T-helper 17 cell (primary cell): ENCODE results near the gene LYG2. TPM values are rescaled to one million over a fixed set of nuclear protein-coding genes. Genes with fewer than 3 reads are reported as not detected.
A peak's percentile ranks its signal among the peaks of the same experiment; 100 is the strongest.
"Not testable (repeated sequence)": the region's sequence is repeated elsewhere in the genome, so short reads cannot be mapped to it uniquely, and the experiment has no call there.

Source experiments
- ATAC-seq: fragments of 150-1000 bp; cut with Tn5 transposase; 2 replicates; pipeline ENCODE4 v1.10.0; 2021; ENCODE audit warnings: mild to moderate bottlenecking, moderate library complexity
- DNase-seq, 3 donors: peaks; one replicate each; pipeline versions ENCODE4 v3.0.0 to v3.0.0-alpha.2; 2020 to 2021
- H3K9me3 ChIP-seq: one replicate; pipeline ENCODE4 v1.7.0; 2013; ENCODE audit warnings: low read length, mild to moderate bottlenecking; ENCODE audit not compliant: control insufficient read depth, poor library complexity, severe bottlenecking
- H3K27ac Mint-ChIP-seq: one replicate; pipeline ENCODE4 v1.8.0; 2022; ENCODE audit warnings: mild to moderate bottlenecking, moderate library complexity, mixed read lengths
- H3K27me3 Mint-ChIP-seq: one replicate; pipeline ENCODE4 v1.8.0; 2022; ENCODE audit warnings: mixed read lengths
- H3K36me3 Mint-ChIP-seq: one replicate; pipeline ENCODE4 v1.8.0; 2022; ENCODE audit warnings: low read depth, mixed read lengths
- H3K4me1 Mint-ChIP-seq: one replicate; pipeline ENCODE4 v1.8.0; 2022; ENCODE audit warnings: mild to moderate bottlenecking, mixed read lengths
- H3K4me3 Mint-ChIP-seq: one replicate; pipeline ENCODE4 v1.8.0; 2022; ENCODE audit warnings: mild to moderate bottlenecking, moderate library complexity, mixed read lengths
- total RNA-seq, 4 donors: library from RNA in 2 of 4; stranded (reverse) in 2 of 4; gene quantifications; one replicate each; pipeline ENCODE4 v1.2.3 and lab custom pipeline; 2022 to 2026

The LYG2 gene
- total RNA-seq (not detected), total RNA-seq (lab: John Stamatoyannopoulos, UW) (0 reads per million in 2 donors)

- Mint-ChIP-seq H3K4me3 (no peak within 1 kb of the TSS), H3K27ac (no peak within 1 kb of the TSS), H3K4me1 (peaks cover 4% of the 10 kb centered on the region), H3K27me3 (no peaks in the 10 kb centered on the region), H3K36me3 (peaks cover 2% of the 10 kb centered on the region)
- H3K9me3 ChIP-seq, result no peaks in the 10 kb centered on the region
- ATAC-seq (no peak), DNase-seq (no peak)
These were observed at the start of gene LYG2 for GRCh38 chr2:99255491-99256318. Gene LYG2, minus strand, starts transcription at chr2:99255666. Its CDS starts 1,406 bp downstream, at chr2:99254260.

DNA sequence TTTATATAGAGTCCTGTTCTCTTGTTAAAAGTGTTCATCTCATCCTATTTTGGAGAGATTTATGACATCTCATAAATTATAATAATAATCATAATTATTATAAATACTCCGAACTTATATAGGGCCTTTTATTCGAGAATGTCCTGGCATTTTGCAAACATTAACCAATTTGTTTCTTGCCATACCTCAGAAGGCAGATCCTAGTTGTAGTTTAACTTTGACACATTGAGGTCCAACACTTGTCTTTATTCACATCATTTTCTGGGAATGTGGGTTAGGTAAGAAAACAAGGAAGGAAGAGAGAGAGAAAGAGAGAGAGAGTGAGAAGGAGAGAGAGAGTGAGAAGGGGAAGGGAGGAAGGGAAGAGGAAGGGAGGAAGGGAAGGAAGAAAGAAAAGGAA lies 45.6 kb upstream of the LYG2 start, which contains the start of gene LYG1:
LYG1 (minus strand) TSS at position 101 of the 400 bp plus-strand sequence. CDS start 5,527 bp downstream, outside the sequence.
- not testable (repeated sequence) for H3K27ac Mint-ChIP-seq, H3K36me3 Mint-ChIP-seq, H3K4me3 Mint-ChIP-seq, ATAC-seq, H3K4me1 Mint-ChIP-seq, H3K27me3 Mint-ChIP-seq, H3K9me3 ChIP-seq, DNase-seq

DNA sequence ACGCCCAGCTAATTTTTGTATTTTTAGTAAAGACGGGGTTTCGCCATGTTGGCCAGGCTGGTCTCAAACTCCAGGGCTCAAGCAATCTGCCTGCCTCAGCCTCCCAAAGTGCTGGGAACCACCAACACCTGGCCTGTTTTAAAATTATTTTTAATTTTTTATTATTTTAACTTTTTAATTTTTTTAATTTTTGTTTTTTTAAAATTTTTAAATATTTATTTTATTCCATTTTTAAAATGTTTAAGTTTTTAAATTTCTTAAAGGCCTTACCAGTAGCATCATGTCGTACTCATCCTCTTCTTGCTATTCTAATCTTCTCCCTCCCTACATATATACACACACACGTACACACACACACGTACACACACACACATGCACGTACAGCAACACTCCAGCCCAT lies 44.1 kb upstream of the LYG2 start:
- no peak for ATAC-seq
- H3K9me3 ChIP-seq, result no peaks in the 10 kb centered on the region
- Mint-ChIP-seq H3K4me1 (peaks cover 2% of the 10 kb centered on the region), H3K27me3 (no peaks in the 10 kb centered on the region), H3K4me3 (no peak overlapping the region), H3K36me3 (peaks cover 8% of the 10 kb centered on the region), H3K27ac (no peak overlapping the region)
- DNase-seq, result no peak

DNA sequence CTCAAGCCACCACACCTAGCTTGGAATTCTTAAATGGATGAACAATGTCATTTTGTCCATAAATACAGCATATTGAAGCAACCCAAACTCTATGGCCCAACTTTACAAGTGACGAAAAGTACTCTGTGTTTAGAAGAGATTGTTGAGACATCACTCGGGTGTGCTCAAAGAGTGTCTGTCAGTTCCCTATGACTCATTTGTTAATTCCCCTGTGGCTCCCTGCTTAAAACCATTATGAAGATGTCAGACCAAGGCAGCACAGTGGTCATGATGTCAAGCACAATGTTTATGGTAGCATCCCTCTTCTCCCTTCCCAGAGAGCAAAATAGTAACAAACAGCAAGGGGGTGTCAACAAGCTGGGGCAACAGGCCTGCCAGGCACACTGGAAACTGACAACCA lies 42.5 kb upstream of the LYG2 start:
- DNase-seq (no peak), ATAC-seq (no peak)
- H3K9me3 ChIP-seq, result no peaks in the 10 kb centered on the region
- no peak overlapping the region for H3K27ac Mint-ChIP-seq
- H3K4me3 Mint-ChIP-seq, result no peak overlapping the region
- H3K4me1 Mint-ChIP-seq, result peaks cover 2% of the 10 kb centered on the region
- peaks cover 2% of the 10 kb centered on the region for H3K36me3 Mint-ChIP-seq
- no peaks in the 10 kb centered on the region for H3K27me3 Mint-ChIP-seq

- no peak for DNase-seq
- no peaks in the 10 kb centered on the region for H3K27me3 Mint-ChIP-seq
- no peak overlapping the region for H3K27ac Mint-ChIP-seq
- no peak overlapping the region for H3K4me3 Mint-ChIP-seq
- no peak for ATAC-seq
- H3K36me3 Mint-ChIP-seq, result peaks cover 1% of the 10 kb centered on the region
- H3K9me3 ChIP-seq, result no peaks in the 10 kb centered on the region
- H3K4me1 Mint-ChIP-seq, result peaks cover 2% of the 10 kb centered on the region
These were observed 30.1 kb upstream of the LYG2 start for GRCh38 chr2:99285526-99285925.

DNA sequence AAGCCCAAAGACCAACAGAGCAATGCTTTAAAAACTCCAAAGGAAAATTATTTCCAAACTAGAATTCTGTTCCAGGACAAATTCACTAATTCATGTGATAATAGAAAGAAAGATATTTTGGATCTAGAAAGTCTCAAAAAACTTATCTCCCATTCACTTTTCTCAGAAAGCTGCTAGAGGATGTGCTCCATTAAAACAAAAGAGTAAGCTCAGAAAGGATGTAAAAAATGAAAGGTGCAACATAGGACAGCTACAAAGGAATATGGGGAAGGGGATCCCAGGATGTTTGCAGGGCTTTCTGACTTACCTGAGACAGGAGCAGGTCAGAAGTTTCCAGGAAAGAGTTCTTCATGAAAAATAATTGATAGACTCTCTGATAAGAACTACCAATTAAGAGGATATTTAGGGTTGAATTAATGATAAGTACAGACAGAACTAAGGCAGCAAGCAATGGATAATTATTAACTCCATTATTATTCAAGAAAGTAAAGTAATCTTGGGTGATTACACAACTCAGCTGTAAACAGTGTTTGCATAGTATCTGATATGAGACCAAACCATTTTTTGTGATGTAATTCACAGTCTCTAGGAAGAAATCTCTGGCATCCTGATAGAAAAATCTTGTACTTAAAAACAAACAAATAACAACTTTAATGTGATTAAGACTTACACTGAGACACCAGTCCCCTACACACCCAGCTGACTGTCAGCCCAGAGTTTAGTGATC lies 24.7 kb upstream of the LYG2 start:
- no peak for DNase-seq
- H3K27me3 Mint-ChIP-seq, result no peaks in the 10 kb centered on the region

DNA sequence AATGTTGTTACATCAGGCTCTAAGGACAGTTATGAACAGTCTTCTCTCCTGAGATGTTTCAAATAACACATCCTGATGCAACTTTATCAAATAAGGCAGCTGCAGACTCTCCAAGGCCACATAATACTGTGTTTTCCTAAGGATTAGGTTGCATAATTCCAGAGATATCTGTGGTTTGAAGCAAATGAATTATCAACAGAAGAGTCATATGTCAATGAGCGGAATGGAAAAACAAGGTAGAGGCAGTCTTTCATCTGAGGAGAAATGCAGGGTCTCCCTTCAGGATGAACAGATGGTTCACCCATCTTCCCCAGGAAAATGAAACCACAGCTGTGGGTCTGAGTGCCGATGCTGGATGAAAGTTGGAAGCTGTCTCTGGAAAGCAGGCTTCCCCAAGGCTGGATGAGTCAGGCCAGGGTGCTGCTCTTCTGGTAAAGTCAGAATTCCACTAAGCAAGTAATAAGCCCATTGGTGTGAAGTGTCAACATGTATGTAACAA lies 23.4 kb upstream of the LYG2 start:
- DNase-seq (no peak), ATAC-seq (no peak)
- no peak overlapping the region for H3K27ac Mint-ChIP-seq
- peaks cover 11% of the 10 kb centered on the region for H3K36me3 Mint-ChIP-seq
- no peaks in the 10 kb centered on the region for H3K27me3 Mint-ChIP-seq
- no peaks in the 10 kb centered on the region for H3K4me1 Mint-ChIP-seq
- no peak overlapping the region for H3K4me3 Mint-ChIP-seq
- no peaks in the 10 kb centered on the region for H3K9me3 ChIP-seq

More for the DNA sequence above, 24.7 kb upstream of the LYG2 start:
- Mint-ChIP-seq H3K27ac (no peak overlapping the region), H3K4me3 (no peak overlapping the region), H3K36me3 (peaks cover 11% of the 10 kb centered on the region), H3K4me1 (no peaks in the 10 kb centered on the region)
- ATAC-seq, result no peak
- H3K9me3 ChIP-seq, result no peaks in the 10 kb centered on the region

GRCh38 chr2:99278195-99278765 lies 22.8 kb upstream of the LYG2 start:
- DNase-seq, H3K27me3 Mint-ChIP-seq, H3K4me1 Mint-ChIP-seq, H3K4me3 Mint-ChIP-seq, H3K27ac Mint-ChIP-seq, H3K9me3 ChIP-seq, ATAC-seq: not testable (repeated sequence)
- H3K36me3 Mint-ChIP-seq, result peaks cover 11% of the 10 kb centered on the region

DNA sequence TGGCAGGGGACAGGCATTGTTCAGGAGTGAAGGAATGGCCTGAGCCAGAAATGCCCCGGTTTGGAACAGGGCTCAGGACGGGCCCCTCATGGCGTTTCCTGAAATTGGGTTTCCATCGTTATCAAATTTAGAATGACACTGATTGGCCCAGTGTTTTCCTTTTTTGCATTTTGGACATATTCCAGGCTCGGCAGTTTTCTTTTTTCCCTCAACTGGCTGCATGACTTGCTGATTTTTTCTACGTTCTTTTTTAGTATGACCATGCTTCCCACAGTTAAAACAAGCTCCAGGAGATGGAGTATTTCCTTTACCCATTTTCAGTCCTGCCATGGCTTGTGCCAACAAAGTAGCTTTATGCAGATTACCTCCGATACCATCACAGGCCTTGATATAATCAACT lies 20.4 kb upstream of the LYG2 start:
- Mint-ChIP-seq H3K36me3 (peaks cover 11% of the 10 kb centered on the region), H3K4me1 (no peaks in the 10 kb centered on the region), H3K27ac (no peak overlapping the region), H3K4me3 (no peak overlapping the region), H3K27me3 (no peaks in the 10 kb centered on the region)
- no peak for ATAC-seq
- H3K9me3 ChIP-seq, result no peaks in the 10 kb centered on the region
- no peak for DNase-seq

DNA sequence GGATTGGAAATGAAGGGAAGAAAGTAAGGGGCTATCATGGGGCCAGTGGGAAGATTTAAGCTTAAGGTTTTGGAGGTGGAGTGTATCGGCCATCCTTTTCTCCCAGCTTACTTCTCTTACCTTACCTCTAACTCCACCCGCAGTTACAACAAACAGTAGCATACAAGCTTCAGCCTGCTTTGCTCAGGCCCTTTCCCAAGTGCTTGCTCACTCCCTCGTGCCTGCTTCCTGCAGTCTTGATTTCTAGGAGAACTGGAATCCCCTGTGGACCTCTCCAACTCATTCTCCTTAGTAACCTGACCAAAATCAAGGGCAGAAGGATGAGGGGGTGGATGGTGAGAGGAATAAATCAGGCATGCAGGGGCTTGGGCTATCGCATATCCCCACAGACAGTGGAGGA lies 5.8 kb upstream of the LYG2 start:
- no peaks in the 10 kb centered on the region for H3K27me3 Mint-ChIP-seq
- no peaks in the 10 kb centered on the region for H3K9me3 ChIP-seq
- no peaks in the 10 kb centered on the region for H3K36me3 Mint-ChIP-seq
- H3K4me1 Mint-ChIP-seq, result no peaks in the 10 kb centered on the region
- H3K27ac Mint-ChIP-seq, result peak overlapping the region; percentile 34
- no peak overlapping the region for H3K4me3 Mint-ChIP-seq
- DNase-seq, result no peak
- no peak for ATAC-seq

DNA sequence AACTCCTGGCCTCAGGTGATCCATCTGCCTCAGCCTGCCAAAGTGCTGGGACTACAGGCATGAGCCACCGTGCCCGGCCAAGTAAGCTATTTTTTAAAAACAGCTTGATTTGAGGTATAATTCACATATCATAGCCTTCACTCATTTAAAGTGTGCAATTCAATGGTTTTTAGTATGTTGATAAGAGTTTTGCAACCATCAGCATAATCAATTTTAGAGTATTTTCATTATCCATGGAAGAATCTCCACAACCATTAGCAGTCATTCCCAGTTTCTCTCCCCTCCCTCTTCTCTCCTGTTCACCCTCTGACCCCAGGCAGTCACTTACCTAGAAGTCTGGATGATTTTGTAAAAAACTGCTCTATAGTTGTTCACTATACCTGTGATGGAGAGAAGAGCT lies 4.7 kb upstream of the LYG2 start:
- no peak overlapping the region for H3K27ac Mint-ChIP-seq
- DNase-seq (no peak), ATAC-seq (no peak)
- no peaks in the 10 kb centered on the region for H3K9me3 ChIP-seq
- no peaks in the 10 kb centered on the region for H3K36me3 Mint-ChIP-seq
- H3K4me3 Mint-ChIP-seq, result no peak overlapping the region
- H3K27me3 Mint-ChIP-seq, result no peaks in the 10 kb centered on the region
- no peaks in the 10 kb centered on the region for H3K4me1 Mint-ChIP-seq

GRCh38 chr2:99259465-99259864 lies 4.0 kb upstream of the LYG2 start:
- no peaks in the 10 kb centered on the region for H3K27me3 Mint-ChIP-seq
- H3K36me3 Mint-ChIP-seq, result no peaks in the 10 kb centered on the region
- ATAC-seq, result no peak
- no peak overlapping the region for H3K4me3 Mint-ChIP-seq
- H3K9me3 ChIP-seq, result no peaks in the 10 kb centered on the region
- no peak overlapping the region for H3K27ac Mint-ChIP-seq
- H3K4me1 Mint-ChIP-seq, result no peaks in the 10 kb centered on the region
- DNase-seq, result no peak

DNA sequence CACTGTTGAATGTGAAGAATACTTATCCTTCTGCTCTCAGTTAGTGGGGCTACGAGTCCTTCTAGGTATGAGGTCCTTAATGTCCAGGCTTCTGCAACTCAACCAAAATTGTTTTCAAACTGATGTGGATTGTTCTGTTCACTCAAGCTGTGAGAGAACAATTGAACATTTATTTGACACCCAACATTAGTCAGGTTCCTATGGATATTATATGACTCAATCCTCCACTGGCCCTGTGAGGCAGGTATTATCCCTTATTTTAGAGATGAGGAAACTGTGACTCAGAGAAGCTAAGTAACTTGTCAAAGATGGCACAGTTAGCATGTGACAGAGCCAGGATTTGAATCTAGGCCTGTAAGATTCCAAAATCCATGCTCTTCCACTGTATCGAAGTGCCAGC lies 1.2 kb upstream of the LYG2 start:
- Mint-ChIP-seq H3K27ac (no peak overlapping the region), H3K4me1 (peaks cover 4% of the 10 kb centered on the region), H3K36me3 (peaks cover 2% of the 10 kb centered on the region), H3K4me3 (no peak overlapping the region), H3K27me3 (no peaks in the 10 kb centered on the region)
- no peaks in the 10 kb centered on the region for H3K9me3 ChIP-seq
- DNase-seq, result no peak
- ATAC-seq, result no peak
